Forelimb muscle (tissue), 1 donor: ENCODE results near the gene DIAPH3. TPM values are rescaled to one million over a fixed set of nuclear protein-coding genes. Genes with fewer than 3 reads are reported as not detected.
"Not testable (repeated sequence)": the region's sequence is repeated elsewhere in the genome, so short reads cannot be mapped to it uniquely, and the experiment has no call there.

Source experiments
- DNase-seq: peaks from one replicate; pipeline ENCODE4 v3.0.0-alpha.2; 2013; ENCODE audit warnings: low read depth
- polyA plus RNA-seq: library from polyadenylated mRNA; unstranded; fragments of 120-200 nt; gene quantifications from one replicate; pipeline ENCODE4 v1.2.1, GENCODE V29; 2013; ENCODE audit not compliant: insufficient read length

Gene DIAPH3
- 6.5 TPM for polyA plus RNA-seq

GRCh38 chr13:60163478-60164233 is at the start of gene DIAPH3:
Gene DIAPH3, minus strand, starts transcription at chr13:60163928. Its CDS starts 162 bp downstream, at chr13:60163766.
- DNase-seq: peak; percentile 91

GRCh38 chr13:60213236-60213744 is 49.6 kb upstream of the DIAPH3 start:
- no peak for DNase-seq

- DNase-seq: no peak
Observed at GRCh38 chr13:60211548-60211947, 47.8 kb upstream of the DIAPH3 start.

- peak; percentile 55 for DNase-seq
Observed at GRCh38 chr13:60210510-60211330, 47.0 kb upstream of the DIAPH3 start.

- DNase-seq: not testable (repeated sequence)
Observed at GRCh38 chr13:60205499-60205898, 41.8 kb upstream of the DIAPH3 start.

GRCh38 chr13:60201286-60201685 is 37.6 kb upstream of the DIAPH3 start:
- DNase-seq: no peak

DNA sequence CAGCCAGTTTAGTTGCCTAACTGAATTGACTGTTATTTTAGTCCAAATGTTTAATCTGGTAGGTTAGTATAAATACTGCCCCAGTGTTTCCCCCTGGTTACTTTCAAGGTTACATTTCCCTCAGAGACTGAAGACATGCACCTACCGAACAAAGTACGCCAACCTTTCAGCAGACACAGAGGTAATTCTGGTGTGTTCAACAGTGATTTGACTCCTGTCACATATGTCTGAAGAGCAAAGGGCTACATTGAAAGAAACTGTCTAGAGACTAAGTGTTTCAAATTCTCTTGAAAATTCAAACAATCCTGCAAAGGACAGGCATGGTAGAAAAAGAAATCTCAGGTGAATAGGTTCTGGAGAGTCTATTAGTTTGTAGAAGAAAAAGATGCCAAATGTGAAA is 32.2 kb upstream of the DIAPH3 start:
- DNase-seq: not testable (repeated sequence)

DNA sequence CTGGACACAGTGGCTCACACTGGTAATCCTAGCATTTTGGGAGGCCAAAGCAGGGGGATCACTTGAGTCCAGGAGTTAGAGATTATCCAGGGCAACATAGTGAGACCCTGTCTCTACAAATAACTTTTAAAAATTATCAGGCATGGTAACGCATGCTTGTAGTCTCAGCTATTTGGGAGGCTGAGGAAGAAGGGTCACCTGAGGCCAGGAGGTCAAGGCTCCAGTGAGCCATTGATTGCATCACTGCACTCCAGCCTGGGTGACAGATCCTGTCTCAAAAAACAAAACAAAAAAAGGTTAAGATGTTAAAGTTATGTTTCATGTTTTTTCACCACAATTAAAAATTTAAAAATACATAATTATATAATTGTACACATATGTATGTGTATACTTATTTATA is 19.2 kb upstream of the DIAPH3 start:
- DNase-seq: no peak

GRCh38 chr13:60178327-60178726 is 14.6 kb upstream of the DIAPH3 start:
- no peak for DNase-seq

- no peak for DNase-seq
Observed at GRCh38 chr13:60175571-60175970, 11.8 kb upstream of the DIAPH3 start.

- DNase-seq: no peak
Observed at GRCh38 chr13:60174113-60174512, 10.4 kb upstream of the DIAPH3 start.

DNA sequence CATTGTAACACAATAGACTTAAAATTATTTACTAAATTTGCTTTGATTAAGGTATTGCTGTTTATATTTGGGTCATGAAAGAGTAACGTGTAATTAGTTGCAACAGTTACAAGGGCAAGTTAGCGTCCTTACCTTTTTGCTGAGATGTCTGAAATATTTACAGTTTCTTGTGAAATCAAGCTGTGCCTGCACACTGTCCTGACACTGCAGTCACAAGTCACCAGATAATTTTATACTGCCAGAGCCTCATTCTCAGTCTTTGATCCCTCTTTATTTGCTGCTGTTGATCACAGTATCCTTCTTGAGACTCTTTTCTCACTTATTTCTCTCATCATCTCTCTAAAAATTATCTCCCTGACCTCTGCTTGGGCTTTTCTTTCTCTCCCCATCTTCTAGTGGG is 8.4 kb upstream of the DIAPH3 start:
- DNase-seq: no peak

- no peak for DNase-seq
Observed at GRCh38 chr13:60170414-60170813, 6.7 kb upstream of the DIAPH3 start.

DNA sequence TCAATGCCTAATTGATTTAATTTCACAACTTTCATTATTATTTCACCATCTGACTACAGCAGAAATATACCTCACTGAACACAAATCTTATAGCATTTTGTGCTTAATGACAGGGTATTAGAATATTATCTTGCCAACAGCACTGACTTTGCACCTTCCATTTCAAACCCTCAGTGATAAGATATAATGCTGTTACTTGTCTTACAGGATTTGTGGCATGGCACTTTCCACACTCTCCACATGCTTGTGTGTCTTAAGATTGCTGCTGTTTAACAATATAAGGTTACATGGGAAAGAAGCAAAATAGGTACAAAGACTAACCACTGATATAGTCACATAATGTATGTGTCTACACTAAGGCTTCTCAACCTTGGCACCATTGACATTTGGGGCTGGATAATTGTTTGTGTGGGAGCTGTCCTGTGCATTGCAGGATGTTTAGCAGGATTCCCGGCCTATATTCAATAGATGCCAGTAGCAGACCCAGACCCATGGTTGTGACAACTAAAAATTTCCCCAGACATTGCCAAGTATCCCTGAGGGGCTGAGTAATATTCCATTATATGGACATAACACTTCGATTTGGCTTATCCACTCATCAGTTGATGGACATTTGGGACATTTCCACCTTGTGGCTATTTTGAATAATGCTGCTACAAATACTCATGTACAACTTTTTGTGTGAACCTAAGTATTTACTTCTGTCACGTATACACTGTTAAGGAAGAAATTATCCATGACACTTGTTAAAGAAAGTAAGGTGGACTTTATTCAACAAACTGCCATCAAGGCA is 5.7 kb upstream of the DIAPH3 start:
- DNase-seq: no peak

DNA sequence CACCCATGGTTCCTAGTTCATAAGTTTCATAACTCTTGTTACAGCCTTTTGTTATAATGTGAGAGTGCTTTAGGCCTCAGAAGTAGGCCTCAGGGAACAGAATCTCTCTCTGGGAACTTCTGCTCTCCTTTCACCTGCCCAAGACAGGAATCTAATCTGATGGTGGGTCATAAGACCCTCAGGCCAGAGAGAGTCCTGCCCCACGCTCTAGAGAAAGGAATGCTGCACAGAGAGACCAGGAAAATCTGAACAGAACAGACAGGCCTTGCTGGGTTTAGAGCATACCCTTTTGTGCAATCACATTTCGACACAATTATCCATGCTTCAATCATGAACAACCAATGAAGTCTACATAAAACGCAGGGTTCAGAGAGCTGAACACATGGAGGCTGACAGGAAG is 3.4 kb upstream of the DIAPH3 start:
- no peak for DNase-seq

- no peak for DNase-seq
Observed at GRCh38 chr13:60165391-60166099, 1.8 kb upstream of the DIAPH3 start.

DNA sequence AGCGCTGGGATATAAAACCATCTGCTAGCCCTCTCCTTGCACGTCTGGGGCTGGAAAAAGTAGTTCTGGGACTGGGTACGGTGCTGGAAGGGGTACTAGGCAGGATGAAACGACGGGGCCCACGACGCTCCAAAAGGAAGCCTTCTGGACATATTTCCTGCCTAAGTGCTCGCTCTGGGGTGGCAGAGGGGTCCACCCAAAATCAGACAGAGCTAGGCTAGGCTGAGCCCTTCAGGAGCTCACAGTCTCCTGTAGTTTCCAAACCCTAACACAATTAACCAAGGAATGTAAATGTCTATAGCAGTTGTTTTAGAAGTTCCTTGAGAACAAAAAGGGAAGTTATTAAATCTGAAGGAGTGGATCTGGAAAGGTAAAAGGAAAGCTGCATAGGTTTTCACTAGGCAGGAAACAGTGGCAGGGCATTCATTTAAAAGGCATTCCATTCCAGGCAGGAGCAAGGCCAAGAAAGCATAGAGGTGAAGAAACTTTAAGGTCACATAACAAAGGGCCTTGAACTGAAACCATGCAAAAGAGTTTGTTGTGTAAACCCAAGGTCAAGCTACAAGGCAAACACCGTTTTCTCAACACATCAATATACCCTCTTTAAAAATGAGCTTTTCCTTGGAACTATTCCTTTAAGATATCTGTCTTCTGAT is 634 bp upstream of the DIAPH3 start:
- no peak for DNase-seq

- no peak for DNase-seq
Observed at GRCh38 chr13:60162096-60162495, 1.6 kb downstream of the DIAPH3 start.

- DNase-seq: no peak
Observed at GRCh38 chr13:60158321-60158801, 5.4 kb downstream of the DIAPH3 start.

- DNase-seq: no peak
Observed at GRCh38 chr13:60155978-60156377, 7.8 kb downstream of the DIAPH3 start.

- no peak for DNase-seq
Observed at GRCh38 chr13:60152904-60153303, 10.8 kb downstream of the DIAPH3 start.
